NCI-H526 treated with DMSO at 0.1 percent for 48 hours (cell line): Measurements from ENCODE around the gene ARSA.

Experiments
- DNase-seq: peaks from one replicate; lab custom pipeline; 2025; lab: John Stamatoyannopoulos, UW

The ARSA gene

DNA sequence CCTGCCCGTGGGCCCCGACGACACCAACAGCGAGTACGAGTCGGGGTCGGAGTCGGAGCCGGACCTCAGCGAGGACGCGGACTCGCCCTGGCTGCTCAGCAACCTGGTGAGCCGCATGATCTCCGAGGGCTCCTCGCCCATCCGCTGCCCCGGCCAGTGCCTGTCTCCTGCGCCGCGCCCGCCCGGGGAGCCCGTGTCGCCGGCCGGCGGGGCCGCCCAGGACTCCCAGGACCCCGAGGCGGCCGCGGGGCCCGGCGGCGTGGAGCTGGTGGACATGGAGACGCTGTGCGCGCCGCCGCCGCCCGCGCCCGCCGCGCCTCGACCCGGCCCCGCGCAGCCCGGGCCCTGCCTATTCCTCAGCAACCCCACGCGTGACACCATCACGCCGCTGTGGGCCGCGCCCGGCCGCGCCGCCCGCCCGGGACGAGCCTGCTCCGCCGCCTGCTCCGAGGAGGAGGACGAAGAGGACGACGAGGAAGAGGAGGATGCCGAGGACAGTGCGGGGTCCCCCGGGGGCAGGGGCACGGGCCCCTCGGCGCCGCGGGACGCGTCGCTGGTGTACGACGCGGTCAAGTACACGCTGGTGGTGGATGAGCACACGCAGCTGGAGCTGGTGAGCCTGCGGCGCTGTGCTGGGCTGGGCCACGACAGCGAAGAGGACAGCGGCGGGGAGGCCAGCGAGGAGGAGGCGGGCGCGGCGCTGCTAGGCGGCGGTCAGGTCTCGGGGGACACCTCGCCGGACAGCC lies 23.5 kb downstream of the ARSA start:
- no peak for DNase-seq

DNA sequence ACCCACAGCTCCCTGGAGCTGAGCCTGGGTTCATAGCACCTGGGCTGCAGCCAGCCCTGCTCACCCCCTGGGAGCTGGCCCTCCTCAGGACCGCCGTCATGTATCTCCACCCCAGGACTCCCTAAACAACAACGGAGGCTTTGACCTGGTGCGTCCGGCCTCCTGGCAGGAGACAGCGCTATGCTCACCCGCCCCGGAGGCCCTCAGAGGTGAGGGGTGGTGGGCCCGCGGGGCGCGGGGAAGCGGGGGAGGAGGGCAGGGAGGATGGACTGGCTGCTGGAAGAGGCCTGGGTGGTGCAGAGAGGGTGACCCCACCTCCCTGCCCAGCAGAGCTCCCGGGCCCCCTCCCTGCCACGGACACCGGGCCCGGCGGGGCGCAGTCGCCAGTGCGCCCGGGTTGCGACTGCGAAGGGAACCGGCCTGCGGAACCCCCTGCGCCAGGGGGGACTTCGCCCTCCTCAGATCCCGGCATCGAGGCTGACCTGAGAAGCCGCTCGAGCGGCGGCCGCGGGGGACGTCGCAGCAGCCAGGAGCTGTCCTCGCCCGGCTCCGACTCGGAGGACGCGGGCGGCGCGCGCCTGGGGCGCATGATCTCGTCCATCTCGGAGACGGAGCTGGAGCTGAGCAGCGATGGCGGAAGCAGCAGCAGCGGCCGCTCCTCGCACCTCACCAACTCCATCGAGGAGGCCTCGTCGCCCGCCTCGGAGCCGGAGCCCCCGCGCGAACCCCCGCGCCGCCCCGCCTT lies 24.3 kb downstream of the ARSA start:
- no peak for DNase-seq

DNA sequence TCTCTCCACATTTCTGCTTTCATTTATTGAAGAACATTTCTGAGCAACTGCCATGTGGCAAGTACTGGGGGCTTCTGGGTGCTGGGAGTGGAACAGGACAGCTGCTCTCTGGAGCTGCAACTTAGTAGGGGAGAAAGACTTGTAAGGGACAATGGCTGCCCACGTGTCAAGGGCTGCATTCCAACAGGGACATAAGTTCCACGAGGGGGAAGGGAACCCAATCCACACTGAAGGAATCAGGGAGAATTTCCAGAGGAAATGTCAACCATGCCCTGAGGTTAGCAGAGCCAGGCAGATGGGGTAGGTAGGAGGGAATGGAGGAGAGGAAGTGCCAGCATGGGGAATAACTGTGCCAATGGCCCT lies 25.6 kb downstream of the ARSA start:
- DNase-seq, result no peak

DNA sequence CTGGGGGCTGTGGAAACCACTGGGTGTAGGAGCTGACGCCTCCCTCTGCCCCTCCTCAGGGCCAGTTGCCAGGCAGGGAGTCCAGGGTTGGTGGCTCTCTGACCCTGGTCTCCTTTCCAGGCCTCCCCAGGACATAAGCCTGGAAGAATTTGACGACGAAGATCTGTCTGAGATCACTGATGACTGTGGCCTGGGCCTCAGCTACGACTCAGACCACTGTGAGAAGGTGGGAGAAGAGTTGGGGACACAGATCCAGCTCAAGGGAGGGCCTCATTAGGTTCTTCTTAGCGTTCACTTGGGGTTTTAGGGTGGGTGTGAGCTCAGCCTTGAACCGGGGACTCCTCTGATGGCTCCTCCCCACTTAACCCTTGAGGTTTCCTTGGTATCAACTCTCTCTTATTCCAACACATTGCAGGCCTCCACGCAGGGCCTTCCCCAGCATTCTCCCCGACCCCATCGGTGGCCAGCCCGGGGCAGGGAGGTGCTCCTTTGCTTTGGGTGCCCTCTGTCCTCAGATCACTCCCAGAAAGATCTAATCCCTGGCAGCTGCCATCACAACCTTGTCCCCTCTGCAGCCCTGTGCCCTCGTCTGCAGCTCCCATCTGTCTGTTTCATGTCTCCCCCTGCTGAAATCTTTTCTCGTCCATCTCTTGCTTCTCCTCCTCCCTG lies 26.1 kb downstream of the ARSA start:
- DNase-seq, result no peak

DNA sequence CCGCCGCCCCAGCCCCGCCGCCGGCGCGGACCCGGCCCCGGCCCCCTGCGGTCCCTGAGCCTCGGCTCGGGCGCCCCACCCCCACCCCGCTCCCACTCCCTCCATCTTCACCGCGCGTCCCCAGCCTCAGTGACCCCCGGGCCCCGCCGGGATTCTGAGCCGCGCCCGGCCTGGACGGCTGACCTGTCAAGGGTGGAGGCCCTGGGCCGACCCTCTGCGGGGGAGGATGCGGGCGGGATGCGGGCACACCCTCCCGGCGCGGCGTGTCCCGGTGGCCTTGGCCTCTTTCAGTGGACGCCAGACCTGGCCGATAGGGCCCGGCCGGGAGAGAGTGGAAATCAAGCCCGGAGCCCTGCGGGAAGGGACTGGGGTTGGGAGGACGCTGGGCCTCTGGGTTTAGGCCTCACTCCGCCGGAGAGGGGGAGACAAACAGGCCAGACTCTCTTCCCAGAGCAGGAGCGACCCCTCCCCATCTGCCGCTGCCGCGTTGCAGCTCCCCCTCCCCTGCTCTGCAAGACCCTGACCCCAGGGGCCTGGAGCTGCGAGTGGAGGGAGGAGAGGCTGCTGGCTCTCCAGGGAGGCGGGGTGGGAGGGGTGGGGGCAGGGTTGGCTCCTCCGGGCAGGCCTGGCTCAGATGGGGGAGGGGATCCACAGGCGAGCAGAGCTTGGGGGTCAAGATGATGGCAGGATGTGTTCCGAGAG lies 26.8 kb downstream of the ARSA start:
- DNase-seq, result no peak

DNA sequence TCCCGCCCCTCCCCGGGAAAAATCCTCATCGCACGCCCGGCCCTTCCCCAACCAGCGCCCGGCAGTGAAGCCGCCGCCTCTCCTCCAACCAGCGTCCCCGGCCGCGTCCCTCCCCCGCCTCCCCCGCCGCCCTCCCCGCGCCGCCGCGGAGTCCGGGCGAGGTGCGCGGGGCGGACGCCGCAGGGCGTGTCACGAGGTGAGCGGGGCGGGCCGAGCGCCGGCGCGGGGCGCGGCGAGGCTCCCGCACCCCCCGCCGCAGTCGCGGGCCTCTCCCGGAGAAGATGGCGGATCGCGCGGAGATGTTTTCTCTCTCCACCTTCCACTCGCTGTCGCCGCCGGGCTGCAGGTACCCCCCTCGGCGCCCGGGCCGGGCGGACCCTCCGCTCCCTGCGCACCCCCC lies 27.4 kb downstream of the ARSA start, which contains the start of gene MAPK8IP2:
Gene MAPK8IP2 (plus strand): TSS at position 256 of the 400 bp plus-strand sequence. CDS start 26 bp downstream, at position 282.
- DNase-seq, result peak; percentile 11

DNA sequence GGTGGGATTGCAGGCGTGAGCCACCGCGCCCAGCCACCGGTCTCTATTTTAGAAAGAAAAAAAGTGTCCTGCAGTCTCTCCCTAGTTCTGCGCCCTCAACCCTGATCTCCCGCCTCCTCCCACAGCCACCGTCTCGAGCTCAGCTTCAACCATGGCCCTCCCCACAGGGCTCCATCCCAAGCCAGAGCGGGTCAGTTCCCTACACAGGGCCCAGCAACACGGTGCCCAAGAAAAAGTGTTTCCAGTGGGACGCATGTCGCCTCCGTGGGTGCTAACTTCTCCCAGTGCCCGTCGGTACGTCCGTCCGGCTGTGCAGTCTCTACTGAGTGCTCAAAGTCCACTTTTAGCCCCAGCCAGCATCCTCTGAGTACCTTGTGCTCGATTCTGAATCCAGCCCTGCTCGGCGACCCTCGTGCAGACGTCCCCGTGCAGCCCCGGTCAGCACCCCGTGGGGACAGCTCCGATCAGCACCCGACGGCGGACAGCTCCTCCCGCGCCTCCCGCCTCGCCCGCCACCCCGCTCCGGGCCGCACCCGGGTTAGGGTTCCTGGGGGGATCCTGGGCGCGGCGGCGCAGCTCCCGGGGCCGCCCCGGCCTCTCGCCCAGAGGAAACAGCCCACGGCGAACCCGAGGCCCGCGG lies 28.0 kb downstream of the ARSA start:
- no peak for DNase-seq

DNA sequence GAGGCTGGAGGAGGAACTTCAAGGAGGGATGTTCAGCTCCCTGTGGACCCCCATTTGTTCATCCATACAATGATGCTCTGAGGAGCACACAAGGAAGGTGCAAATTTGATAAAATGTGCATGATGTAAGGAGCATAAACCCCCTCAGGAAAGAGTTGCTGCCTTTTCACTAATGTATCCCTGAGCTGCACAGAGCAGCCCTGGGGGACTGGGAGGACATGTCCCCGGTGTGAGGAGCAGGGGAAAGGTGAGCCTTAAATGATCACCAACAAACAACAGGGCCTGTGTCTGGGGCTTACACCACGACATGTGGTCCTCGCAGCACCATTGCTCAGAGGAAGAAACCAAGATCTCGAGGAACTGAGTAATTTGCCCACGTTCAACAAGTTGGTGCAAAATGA lies 30.9 kb downstream of the ARSA start:
- DNase-seq, result no peak

DNA sequence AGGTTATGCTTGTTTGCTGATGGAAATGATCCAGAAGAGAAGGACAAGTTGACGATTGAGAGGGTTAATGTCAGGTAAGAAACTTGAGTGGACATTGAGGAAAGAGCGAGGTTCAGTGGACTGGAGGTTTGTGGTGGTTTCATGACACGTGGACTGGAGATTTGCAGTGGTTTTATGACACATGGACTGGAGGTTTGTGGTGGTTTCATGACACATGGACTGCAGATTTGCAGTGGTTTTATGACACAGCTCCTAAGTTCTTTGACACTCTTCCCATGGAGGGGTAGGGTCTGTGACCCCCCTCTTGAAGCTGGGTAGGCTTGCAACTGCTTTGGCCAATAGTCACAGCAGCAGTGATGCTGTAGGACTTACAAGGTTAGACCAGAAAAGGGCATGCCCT lies 32.8 kb downstream of the ARSA start:
- no peak for DNase-seq

DNA sequence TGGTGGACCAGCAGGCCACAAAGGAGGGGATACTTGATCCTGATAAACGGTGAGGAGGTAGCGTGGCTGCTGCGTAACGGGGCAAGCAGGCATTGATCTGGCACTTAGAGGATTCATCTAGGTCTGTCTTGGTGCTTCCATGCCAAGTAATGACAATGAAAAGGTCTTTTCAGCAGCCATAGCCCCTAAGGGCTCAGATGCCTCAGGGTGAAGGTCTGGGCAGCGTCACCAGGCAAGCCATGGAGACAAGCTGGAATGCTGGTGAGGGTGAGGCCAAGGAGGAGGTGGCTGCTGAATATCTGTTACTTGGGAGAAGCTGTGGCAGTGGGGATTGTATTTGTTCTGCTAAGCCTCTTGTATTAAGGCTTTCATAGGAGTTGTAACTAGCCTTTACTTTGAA lies 40.5 kb downstream of the ARSA start:
- DNase-seq, result no peak

DNA sequence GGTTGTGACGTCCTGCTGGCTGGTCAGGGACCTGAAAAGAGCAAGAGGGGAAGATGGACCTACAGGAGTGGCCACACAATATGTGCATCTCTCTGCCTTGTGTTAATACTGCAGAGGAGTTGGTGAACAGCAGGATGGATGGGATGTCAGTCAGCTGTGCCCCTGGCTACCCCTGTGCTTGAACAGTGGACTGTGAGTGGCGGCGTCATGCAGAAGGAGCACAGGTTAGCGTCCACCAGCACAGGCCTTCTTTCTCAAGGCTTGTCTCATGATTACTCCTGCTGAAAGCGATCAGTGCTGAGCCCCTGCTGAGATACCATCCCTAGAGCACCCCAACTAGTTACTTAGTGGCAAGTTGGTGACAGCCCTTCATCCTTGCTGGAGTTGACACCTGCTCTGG lies 41.5 kb downstream of the ARSA start:
- DNase-seq, result no peak

DNA sequence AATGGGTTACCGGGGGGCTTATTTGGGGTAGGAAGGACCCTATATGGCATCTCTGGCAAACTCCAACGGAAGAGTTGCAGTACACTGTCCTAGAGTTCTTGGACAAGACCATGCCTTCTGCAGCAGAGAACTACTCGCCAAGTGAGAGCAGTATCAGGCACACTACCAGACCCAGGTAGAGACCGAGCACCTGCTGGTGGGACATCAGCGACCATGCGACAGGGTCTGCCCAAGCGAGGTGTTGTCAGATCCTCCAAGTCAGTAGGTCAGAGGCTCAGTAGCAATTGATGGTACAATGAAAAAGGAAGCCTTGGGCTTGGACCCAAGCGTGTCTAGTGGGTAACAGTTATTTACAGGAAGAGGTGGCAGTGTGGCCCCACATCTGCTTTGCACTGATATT lies 42.2 kb downstream of the ARSA start:
- DNase-seq, result no peak

DNA sequence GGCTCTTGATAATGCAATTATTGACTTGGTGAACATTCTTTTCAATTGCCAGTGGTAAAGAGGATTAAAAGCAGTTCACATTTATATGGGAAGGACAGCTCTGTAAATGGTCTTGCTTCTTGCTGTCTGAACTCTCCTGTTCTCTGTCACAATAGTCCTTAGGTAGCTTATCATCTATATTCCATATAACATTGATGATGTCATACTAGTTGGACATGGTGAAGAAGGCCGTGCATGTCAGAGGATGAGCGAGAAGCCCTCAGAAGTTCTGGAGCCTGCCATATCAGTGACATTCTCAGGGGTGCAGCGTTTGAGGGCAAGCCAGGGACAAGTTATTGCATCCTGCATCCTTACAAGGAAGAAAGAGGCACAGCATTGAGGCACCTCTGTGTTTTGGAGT lies 42.7 kb downstream of the ARSA start:
- DNase-seq, result no peak

DNA sequence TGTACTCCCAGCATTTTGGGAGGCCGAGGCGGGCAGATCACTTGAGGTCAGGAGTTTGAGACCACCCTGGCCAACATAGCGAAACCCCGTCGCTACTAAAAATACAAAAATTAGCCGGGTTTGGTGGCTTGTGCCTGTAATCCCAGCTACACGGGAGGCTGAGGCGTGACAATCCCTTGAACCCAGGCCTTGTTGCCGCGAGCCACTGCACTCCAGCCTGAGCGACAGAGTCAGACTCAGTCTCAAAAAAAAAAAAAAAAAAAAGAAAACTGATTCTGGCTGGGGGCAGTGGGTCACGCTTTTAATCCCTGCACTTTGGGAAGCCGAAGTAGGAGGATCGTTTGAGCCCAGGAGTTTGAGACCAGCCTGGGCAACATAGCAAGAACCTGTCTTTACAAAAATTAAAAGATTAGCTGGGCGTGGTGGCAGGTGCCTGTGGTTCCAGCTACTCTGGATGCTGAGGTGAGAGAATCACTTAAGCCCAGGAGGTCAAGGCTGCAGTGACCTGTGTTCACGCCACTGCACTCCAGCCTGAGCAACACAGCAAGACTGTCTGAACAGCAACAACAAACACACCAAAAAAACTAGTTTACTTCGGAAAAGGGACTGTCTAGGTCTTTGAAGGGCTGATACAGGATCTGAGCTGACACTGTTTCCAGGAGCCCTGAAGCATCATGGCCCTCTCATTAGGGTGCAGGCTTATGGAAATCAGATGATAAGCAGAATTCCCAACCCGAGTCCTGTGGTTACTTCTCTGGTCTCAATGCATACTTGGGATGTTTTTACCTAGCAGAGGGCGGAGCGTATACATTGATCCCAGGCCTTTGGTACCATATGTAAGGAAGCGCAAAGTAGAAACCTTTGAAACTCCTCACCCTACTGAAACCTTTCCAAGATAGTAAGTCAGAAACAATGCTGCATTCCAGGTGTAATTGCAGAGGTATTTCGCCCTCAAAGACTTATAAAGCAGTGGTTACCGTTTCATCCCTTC lies 43.6 kb downstream of the ARSA start:
- DNase-seq, result peak; percentile 1

DNA sequence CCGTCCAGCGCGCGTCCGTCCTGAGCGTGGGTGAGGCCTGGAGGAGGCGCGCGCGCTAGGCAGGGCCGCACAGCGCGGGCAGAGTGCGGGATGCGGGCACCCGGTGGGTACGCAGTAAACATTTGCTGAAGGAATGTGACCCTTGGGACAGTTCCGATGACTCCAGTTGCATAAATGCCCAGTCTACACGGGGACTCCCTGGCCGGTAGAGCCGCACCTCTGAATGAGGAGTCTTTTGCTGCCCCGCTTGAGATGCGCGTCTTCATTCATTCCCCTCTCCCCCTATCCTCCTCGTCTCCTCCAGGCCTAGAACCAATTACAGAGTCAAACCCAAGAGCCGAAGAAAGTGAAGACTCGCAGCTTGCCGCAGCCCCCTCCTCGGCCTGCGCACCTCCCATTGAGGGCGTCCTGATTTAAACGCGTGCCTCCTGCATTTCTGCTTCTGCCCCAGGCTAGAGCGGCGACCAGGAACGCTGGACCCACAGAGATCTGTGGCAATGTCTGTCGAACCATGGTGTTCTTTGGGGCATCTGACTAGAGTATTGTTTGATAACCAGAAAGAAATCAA lies 44.6 kb downstream of the ARSA start:
- no peak for DNase-seq

DNA sequence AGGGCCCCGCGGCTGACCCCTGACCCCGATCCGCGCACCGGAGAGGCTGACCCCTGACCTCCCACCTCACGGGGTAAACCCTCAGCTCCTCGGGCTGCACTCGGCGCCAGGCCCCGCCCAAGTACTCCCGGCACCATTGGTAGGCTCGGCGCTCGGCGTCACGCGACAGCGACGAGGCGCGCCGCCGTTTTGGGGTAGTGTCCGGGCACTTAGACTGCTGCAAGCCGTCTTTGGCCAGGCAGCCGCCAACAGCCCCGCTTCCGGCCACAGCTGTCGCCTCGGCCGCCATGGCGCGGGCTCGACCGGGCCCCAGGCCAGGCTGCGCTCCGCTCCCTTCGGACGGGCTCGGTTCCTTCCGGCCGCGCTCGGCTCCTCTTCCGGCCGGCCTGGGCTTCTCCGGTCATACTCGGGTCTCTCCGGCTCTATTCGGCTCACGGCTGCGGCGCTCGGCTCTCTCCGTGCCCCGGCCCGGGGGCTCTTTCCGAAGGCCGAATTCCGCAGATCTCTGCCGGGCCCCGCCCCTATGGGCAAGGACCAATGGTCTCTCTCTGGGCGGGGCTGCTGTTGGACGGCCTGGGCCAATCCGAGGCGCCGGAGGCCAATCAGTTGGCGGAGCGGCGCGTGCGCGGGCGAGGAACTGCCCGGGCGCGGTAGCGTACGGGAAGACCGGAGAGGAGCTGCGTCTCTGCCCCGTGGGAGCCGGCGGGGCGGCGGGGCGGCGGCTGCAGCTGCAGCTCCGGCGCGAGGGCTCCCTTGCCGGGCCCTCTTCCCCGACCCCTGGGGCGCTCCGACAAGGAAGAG lies 45.3 kb downstream of the ARSA start, which contains the start of gene CHKB:
Gene CHKB (minus strand): TSS at position 357 of the 801 bp plus-strand sequence. CDS start 68 bp downstream, at position 289.
- peak; percentile 85 for DNase-seq

DNA sequence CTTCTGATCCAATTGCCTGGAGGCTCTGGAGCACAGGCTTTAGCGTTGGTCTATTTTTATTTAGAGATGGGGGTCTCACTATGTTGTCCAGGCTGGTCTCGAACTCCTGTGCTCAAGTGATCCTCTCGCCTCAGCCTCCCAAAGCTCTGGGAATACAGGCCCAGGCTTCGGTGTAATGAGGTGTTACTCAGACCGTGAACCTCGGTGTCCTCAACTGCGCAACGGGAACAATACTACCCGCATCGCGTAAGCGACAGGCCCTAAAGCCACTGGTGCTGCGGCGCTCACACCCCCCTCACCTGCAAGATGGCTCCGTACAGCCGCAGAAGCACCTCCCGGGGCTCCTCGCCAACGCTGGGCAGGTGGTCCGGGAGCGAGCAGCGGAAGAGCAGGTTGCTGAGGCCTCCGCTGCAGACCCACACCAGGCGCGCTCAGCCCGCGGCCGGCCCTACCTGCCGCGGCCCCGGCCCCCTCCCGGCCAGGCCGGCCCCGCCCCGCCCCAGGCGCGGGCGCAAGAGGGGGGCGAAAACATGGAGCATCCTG lies 45.9 kb downstream of the ARSA start:
- DNase-seq, result no peak

DNA sequence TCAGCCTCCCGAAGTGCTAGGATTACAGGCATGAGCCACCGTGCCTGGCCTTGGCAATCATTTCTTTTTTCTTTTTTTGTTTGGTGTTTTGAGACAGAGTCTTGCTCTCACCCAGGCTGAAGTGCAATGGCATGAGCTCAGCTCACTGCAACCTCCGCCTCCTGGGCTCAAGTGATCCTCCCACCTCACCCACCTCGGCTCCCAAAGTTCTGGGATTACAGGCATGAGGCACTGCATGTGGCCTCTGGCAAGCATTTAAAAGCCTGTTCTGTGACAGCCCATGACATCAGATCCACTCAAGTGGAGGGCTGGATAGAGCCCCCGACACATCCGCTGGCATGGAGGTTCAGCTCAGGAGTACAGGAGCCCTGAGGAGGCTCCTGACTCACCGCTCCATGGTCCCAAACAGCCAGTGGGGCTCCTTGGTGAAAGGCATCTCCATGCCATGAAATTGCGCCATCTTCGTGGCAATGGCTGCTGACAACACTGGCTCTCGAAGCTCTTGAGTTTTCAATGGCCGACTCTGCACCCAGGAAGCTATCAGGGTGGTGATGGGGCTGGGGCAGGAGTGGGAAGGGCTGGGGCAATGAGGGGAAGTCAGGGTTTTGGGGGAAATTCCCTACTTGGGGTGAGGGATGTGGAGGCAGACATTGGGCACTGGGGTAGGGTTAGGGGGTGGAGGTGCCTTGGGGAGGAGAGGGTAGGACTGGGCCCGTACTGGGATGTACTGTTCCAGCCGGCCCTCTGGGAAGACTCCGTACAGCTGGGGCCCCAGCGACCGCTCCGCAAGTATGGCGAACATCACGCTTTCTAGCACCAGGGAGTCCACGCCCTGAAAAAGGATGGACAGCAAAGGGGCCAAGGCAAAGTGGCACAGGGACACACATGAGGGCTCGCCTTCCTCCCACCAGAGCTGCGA lies 46.7 kb downstream of the ARSA start:
- DNase-seq, result no peak
